Panc1 (cell line): ENCODE results near the gene SPATA32. TPM values are rescaled to one million over a fixed set of nuclear protein-coding genes. Genes with fewer than 3 reads are reported as not detected.

ENCODE experiments used
- ATAC-seq: fragments of 200-7000 bp; cut with Tn5 transposase; 2 replicates; pipeline ENCODE4 v1.9.1; 2020; ENCODE audit warnings: mild to moderate bottlenecking, moderate library complexity
- BruUV-seq: library from RNA; stranded (reverse); fragments of 400-500 nt; replicated peaks from 2 replicates; lab custom pipeline; 2021; lab: Mats Ljungman, UMichigan
- CTCF ChIA-PET: fragments of 300-600 bp; sonication (Branson Sonifier 250); formaldehyde crosslinking; loops from one replicate; lab custom pipeline; 2022; ENCODE audit warnings: antibody characterized with exemption; lab: Charles Lee
- POLR2A ChIA-PET: fragments of 300-600 bp; sonication (Branson Sonifier 250); formaldehyde crosslinking; loops from one replicate; lab custom pipeline; 2022; ENCODE audit warnings: antibody characterized with exemption; lab: Charles Lee
- DNase-seq: peaks from one replicate; pipeline ENCODE4 v3.0.0-alpha.2; 2010; ENCODE audit warnings: low read depth, low spot score
- H3K27ac ChIP-seq: 2 replicates; pipeline ENCODE4 v1.5.1; 2011; ENCODE audit warnings: mild to moderate bottlenecking, low read length, inconsistent platforms
- H3K27me3 ChIP-seq: fragments of 200-500 bp; sonication (Bioruptor generic); 2 replicates; pipeline ENCODE4 v1.6.0; 2014; ENCODE audit warnings: low read length, inconsistent platforms; ENCODE audit not compliant: control insufficient read depth, insufficient read depth
- H3K36me3 ChIP-seq: fragments of 200-500 bp; sonication (Bioruptor generic); 2 replicates; pipeline ENCODE4 v1.5.1; 2014; ENCODE audit warnings: inconsistent platforms, mild to moderate bottlenecking, low read length, moderate library complexity; ENCODE audit not compliant: control insufficient read depth, insufficient read depth
- H3K4me1 ChIP-seq: 2 replicates; pipeline ENCODE4 v1.5.1; 2011; ENCODE audit warnings: inconsistent platforms, mild to moderate bottlenecking, low read length, moderate library complexity; ENCODE audit not compliant: control insufficient read depth, insufficient read depth
- H3K4me3 ChIP-seq, 2 experiments: 2 replicates each; pipeline ENCODE4 v1.5.1; 2011 to 2012; ENCODE audit warnings: low read depth in 2 of 2, low read length in 2 of 2, mild to moderate bottlenecking in 2 of 2, inconsistent platforms in 1 of 2, moderate library complexity in 1 of 2
- H3K9me3 ChIP-seq: fragments of 200-500 bp; sonication (Bioruptor generic); 2 replicates; pipeline ENCODE4 v1.5.1; 2014; ENCODE audit warnings: low read depth, mild to moderate bottlenecking, inconsistent platforms, low read length, moderate library complexity; ENCODE audit not compliant: control insufficient read depth, insufficient read depth
- CTCF ChIP-seq: fragments of 450-650 bp; IDR thresholded peaks from 2 replicates; pipeline ENCODE4 v1.5.1; 2017; ENCODE audit warnings: mild to moderate bottlenecking
- POLR2AphosphoS5 ChIP-seq: IDR thresholded peaks from 2 replicates; pipeline ENCODE4 v1.6.1; 2012; ENCODE audit warnings: mild to moderate bottlenecking, low read depth, low read length, moderate library complexity
- REST ChIP-seq, 2 experiments: IDR thresholded peaks; 2 replicates each; pipeline ENCODE4 v1.6.1; 2011 to 2012; ENCODE audit warnings: low read depth in 2 of 2, control low read depth in 1 of 2, low read length in 1 of 2, mild to moderate bottlenecking in 1 of 2, moderate library complexity in 1 of 2; ENCODE audit not compliant: insufficient read depth in 1 of 2
- SIN3A ChIP-seq: IDR thresholded peaks from 2 replicates; pipeline ENCODE4 v1.6.1; 2012; ENCODE audit warnings: low read depth, mild to moderate bottlenecking, low read length, moderate library complexity, borderline replicate concordance; ENCODE audit not compliant: insufficient read depth
- TCF7L2 ChIP-seq: IDR thresholded peaks from 2 replicates; pipeline ENCODE4 v1.6.1; 2011; ENCODE audit warnings: mild to moderate bottlenecking, low read depth, low read length, inconsistent platforms
- in situ Hi-C: cut with HindIII; loops from 2 replicates; pipeline ENCODE4 v1.10.0; 2016; ENCODE audit warnings: low sequenced_read_pairs, low pct_unique_long_range_greater_than_20kb
- intact Hi-C: fragments of 100-400 bp; cut with micrococcal nuclease; formaldehyde crosslinking; loops from one replicate; pipeline ENCODE4 v1.10.0; 2022; ENCODE audit not compliant: unreplicated experiment
- total RNA-seq: library from RNA; stranded (reverse); gene quantifications from one replicate; pipeline ENCODE4 v1.2.1, GENCODE V29; 2021; ENCODE audit not compliant: unreplicated experiment

The SPATA32 gene
- total RNA-seq, 1 experiment from 2014 or later, result 0.26 TPM

- DNase-seq (peak; percentile 87), ATAC-seq (peak; percentile 84)
- TF ChIP-seq CTCF (no peak), POLR2AphosphoS5 (peak; percentile 64)
- peak overlapping the region; percentile 93 for H3K27ac ChIP-seq
- CTCF ChIA-PET, result no interaction called here
- POLR2A ChIA-PET, result no interaction called here
- in situ Hi-C loops (no loop called here), intact Hi-C loops (no loop called here)
- peaks cover 95% of the 10 kb centered on the region for H3K4me1 ChIP-seq
- H3K4me3 ChIP-seq, result peak overlapping the region in 1 of 2 experiments; percentile 11; a peak in 2 of 4 replicates
- BruUV-seq, result no TSS peak
- H3K36me3 ChIP-seq, result peaks cover 6% of the 10 kb centered on the region
- H3K27me3 ChIP-seq, result no peaks in the 10 kb centered on the region
- no peaks in the 10 kb centered on the region for H3K9me3 ChIP-seq
These were observed 31.7 kb upstream of the SPATA32 start for GRCh38 chr17:45293413-45294211.

- POLR2A ChIA-PET, result interaction anchor here (0.7 kb wide), 1 partner anchor 18 kb away, joined by 3 read pairs; no protein-coding TSS in a partner anchor
- BruUV-seq, result no TSS peak
- TF ChIP-seq CTCF (no peak), REST (IDR thresholded peaks at IDR 0.05; ENCODE audit: insufficient read depth in 1 of 2, low read depth in 2 of 2, low read length in 1 of 2) (no peak), TCF7L2 (no peak), SIN3A (no peak), POLR2AphosphoS5 (no peak)
- peak; percentile 6 for ATAC-seq
- Histone ChIP-seq H3K27ac (peak overlapping the region; percentile 93), H3K9me3 (no peaks in the 10 kb centered on the region), H3K36me3 (peaks cover 6% of the 10 kb centered on the region), H3K4me1 (peaks cover 91% of the 10 kb centered on the region), H3K27me3 (no peaks in the 10 kb centered on the region), H3K4me3 (no peak overlapping the region)
- in situ Hi-C loops, result no loop called here
- CTCF ChIA-PET, result interaction anchor here (0.7 kb wide), 1 partner anchor 109 kb away, joined by 3 read pairs; no protein-coding TSS in a partner anchor
- intact Hi-C loops, result no loop called here
- DNase-seq, result no peak
These were observed 31.0 kb upstream of the SPATA32 start for GRCh38 chr17:45292696-45293412.
